MCF 10A (cell line): ENCODE data around the gene DNAJB2. TPM values are rescaled to one million over a fixed set of nuclear protein-coding genes. Genes with fewer than 3 reads are reported as not detected.

ENCODE experiments used
- BruUV-seq: library from RNA; stranded (reverse); fragments of 400-500 nt; replicated peaks from 2 replicates; lab custom pipeline; 2021; lab: Mats Ljungman, UMichigan
- CTCF ChIA-PET: fragments of 300-600 bp; sonication (Branson Sonifier 250); formaldehyde crosslinking; extraction: SDS; loops from one replicate; lab custom pipeline; 2021; ENCODE audit warnings: antibody characterized with exemption, inconsistent platforms; lab: Yijun Ruan, JAX
- POLR2A ChIA-PET: fragments of 300-600, 350-650 bp; sonication (Branson Sonifier 250); formaldehyde crosslinking; extraction: SDS; loops from one replicate; lab custom pipeline; 2020; ENCODE audit warnings: antibody characterized with exemption, inconsistent platforms; lab: Yijun Ruan, JAX
- DNase-seq: peaks from one replicate; pipeline ENCODE4 v3.0.0-alpha.2; 2018; ENCODE audit not compliant: unreplicated experiment
- H3K27ac Mint-ChIP-seq: one replicate; pipeline ENCODE4 v1.8.0; 2022; ENCODE audit warnings: mild to moderate bottlenecking, low read depth, mixed read lengths; ENCODE audit not compliant: unreplicated experiment
- H3K27me3 Mint-ChIP-seq: one replicate; pipeline ENCODE4 v1.8.0; 2022; ENCODE audit warnings: mixed read lengths; ENCODE audit not compliant: insufficient read depth, unreplicated experiment
- H3K36me3 Mint-ChIP-seq: one replicate; pipeline ENCODE4 v1.8.0; 2022; ENCODE audit warnings: mild to moderate bottlenecking, moderate library complexity, mixed read lengths; ENCODE audit not compliant: insufficient read depth, unreplicated experiment
- H3K4me1 Mint-ChIP-seq: one replicate; pipeline ENCODE4 v1.8.0; 2022; ENCODE audit warnings: mixed read lengths; ENCODE audit not compliant: insufficient read depth, unreplicated experiment
- H3K4me3 Mint-ChIP-seq: one replicate; pipeline ENCODE4 v1.8.0; 2022; ENCODE audit warnings: mild to moderate bottlenecking, moderate library complexity, mixed read lengths; ENCODE audit not compliant: unreplicated experiment
- H3K9me3 Mint-ChIP-seq: one replicate; pipeline ENCODE4 v1.8.0; 2022; ENCODE audit warnings: mixed read lengths; ENCODE audit not compliant: unreplicated experiment
- CTCF ChIP-seq: fragments of 200-600 bp; IDR thresholded peaks from one replicate; pipeline ENCODE4 v1.8.0; 2022; ENCODE audit warnings: antibody characterized with exemption, mild to moderate bottlenecking; ENCODE audit not compliant: unreplicated experiment
- intact Hi-C: fragments of 100-400 bp; cut with micrococcal nuclease; formaldehyde crosslinking; loops from 2 replicates; pipeline ENCODE4 v1.14.1; 2022
- total RNA-seq: library from RNA; stranded (reverse); gene quantifications from 2 replicates; pipeline ENCODE4 v1.2.3, GENCODE V29; 2022

Gene DNAJB2
- total RNA-seq, 1 experiment from 2014 or later = 59.8 TPM

GRCh38 chr2:219277703-219278654 lies 1.2 kb upstream of the DNAJB2 start:
- intact Hi-C loops = loop anchor here (2.0 to 5.0 kb wide), 3 partner anchors 17 to 101 kb away; partner anchors contain the start of genes ANKZF1, ATG9A, CNPPD1 and RETREG2
- H3K9me3 Mint-ChIP-seq = no peaks in the 10 kb centered on the region
- peak; percentile 81 for DNase-seq
- peaks cover 24% of the 10 kb centered on the region for H3K36me3 Mint-ChIP-seq
- BruUV-seq = no TSS peak
- peak; percentile 89 for TF ChIP-seq CTCF
- peaks cover 46% of the 10 kb centered on the region for H3K4me1 Mint-ChIP-seq
- peak overlapping the region; percentile 86 for H3K27ac Mint-ChIP-seq
- ChIA-PET CTCF (interaction anchor here (0.5 to 18.2 kb wide), 33 partner anchors 9 to 358 kb away, joined by 3 to 445 read pairs (median 4); partner anchors contain the start of genes ABCB6, CNPPD1, GLB1L and NHEJ1), POLR2A (interaction anchor here (0.5 to 10.0 kb wide), 16 partner anchors 9 to 416 kb away, joined by 3 to 263 read pairs (median 6); partner anchors contain the start of genes ABCB6, ANKZF1, ATG9A and CHPF)
- peak overlapping the region; percentile 29 for H3K4me3 Mint-ChIP-seq
- no peaks in the 10 kb centered on the region for H3K27me3 Mint-ChIP-seq

GRCh38 chr2:219278655-219279150 lies 463 bp upstream of the DNAJB2 start:
- no peaks in the 10 kb centered on the region for H3K9me3 Mint-ChIP-seq
- peak overlapping the region; percentile 86 for H3K27ac Mint-ChIP-seq
- intact Hi-C loops = loop anchor here (1.0 to 5.0 kb wide), 6 partner anchors 11 to 101 kb away; partner anchors contain the start of genes ANKZF1, ATG9A, CNPPD1 and RETREG2
- TSS peak; percentile 55 for BruUV-seq
- ChIA-PET CTCF (interaction anchor here (0.6 to 18.2 kb wide), 20 partner anchors 8 to 358 kb away, joined by 3 to 445 read pairs (median 6); partner anchors contain the start of genes CNPPD1, GLB1L, STK16 and TUBA4A), POLR2A (interaction anchor here (0.5 to 10.0 kb wide), 24 partner anchors 9 to 423 kb away, joined by 3 to 263 read pairs (median 4); partner anchors contain the start of genes ABCB6, ANKZF1, ATG9A and CHPF)
- peak overlapping the region; percentile 86 for H3K4me3 Mint-ChIP-seq
- peaks cover 43% of the 10 kb centered on the region for H3K4me1 Mint-ChIP-seq
- H3K36me3 Mint-ChIP-seq = peaks cover 31% of the 10 kb centered on the region
- H3K27me3 Mint-ChIP-seq = no peaks in the 10 kb centered on the region
- no peak for DNase-seq
- TF ChIP-seq CTCF = no peak

GRCh38 chr2:219279916-219280516 lies 850 bp downstream of the DNAJB2 start:
- no peak for TF ChIP-seq CTCF
- intact Hi-C loops = loop anchor here (1.0 to 5.0 kb wide), 6 partner anchors 9 to 103 kb away; partner anchors contain the start of genes ANKZF1, ATG9A, CNPPD1 and RETREG2
- H3K9me3 Mint-ChIP-seq = no peaks in the 10 kb centered on the region
- ChIA-PET CTCF (interaction anchor here (0.6 to 18.2 kb wide), 3 partner anchors 17 to 282 kb away, joined by 3 to 445 read pairs (median 3); partner anchors contain the start of gene ABCB6), POLR2A (interaction anchor here (0.6 to 10.0 kb wide), 10 partner anchors 11 to 108 kb away, joined by 3 to 263 read pairs (median 8); partner anchors contain the start of genes ABCB6, ANKZF1, ATG9A and DNPEP)
- no TSS peak for BruUV-seq
- no peak for DNase-seq
- peaks cover 31% of the 10 kb centered on the region for H3K36me3 Mint-ChIP-seq
- peak overlapping the region; percentile 86 for H3K27ac Mint-ChIP-seq
- H3K4me1 Mint-ChIP-seq = peaks cover 31% of the 10 kb centered on the region
- H3K27me3 Mint-ChIP-seq = no peaks in the 10 kb centered on the region
- H3K4me3 Mint-ChIP-seq = peak overlapping the region; percentile 86
